Prostate gland (tissue), 2 donors: ENCODE data around the gene INSL3.

ENCODE experiments used
- CTCF ChIP-seq, 4 experiments: fragments of 200-600 bp in 2 of 4; fragments of 450-650 bp in 2 of 4; sonication (generic) in 2 of 4; IDR thresholded peaks; 1 replicate in 3 of 4; 2 replicates in 1 of 4; pipeline ENCODE4 v1.5.1; 2016 to 2019; ENCODE audit warnings: antibody characterized with exemption in 4 of 4, mild to moderate bottlenecking in 2 of 4, moderate library complexity in 2 of 4
- POLR2A ChIP-seq: fragments of 450-650 bp; IDR thresholded peaks from one replicate; pipeline ENCODE4 v1.6.1; 2016; ENCODE audit warnings: antibody characterized with exemption, mild to moderate bottlenecking

- TF ChIP-seq CTCF (IDR thresholded peaks at IDR 0.05) (no peak), POLR2A (no peak)
These were observed 13.2 kb upstream of the INSL3 start for GRCh38 chr19:17834350-17835181.
